ENCODE measurements around the gene GRM7.

Gene GRM7

DNA sequence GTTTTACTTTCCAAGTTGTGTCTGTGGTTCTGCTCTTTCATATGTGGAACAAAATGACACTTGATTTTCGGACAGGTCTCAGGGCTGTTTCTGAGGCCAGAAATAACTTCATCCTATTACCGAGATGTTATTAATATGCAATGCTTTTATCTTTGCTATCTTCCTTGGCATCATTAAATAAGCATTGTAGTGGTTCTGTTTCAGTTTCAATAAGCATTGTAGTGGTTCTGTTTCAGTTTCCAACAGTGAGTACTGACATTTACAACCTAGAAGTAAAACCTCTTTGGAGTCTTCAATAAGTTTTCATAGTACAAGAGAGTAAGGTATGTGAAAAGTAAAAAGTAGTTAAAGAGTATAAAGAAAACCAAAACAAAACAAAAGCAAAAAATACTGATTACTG, 746.2 kb downstream of the GRM7 start:
- no peak for DNase-seq

DNA sequence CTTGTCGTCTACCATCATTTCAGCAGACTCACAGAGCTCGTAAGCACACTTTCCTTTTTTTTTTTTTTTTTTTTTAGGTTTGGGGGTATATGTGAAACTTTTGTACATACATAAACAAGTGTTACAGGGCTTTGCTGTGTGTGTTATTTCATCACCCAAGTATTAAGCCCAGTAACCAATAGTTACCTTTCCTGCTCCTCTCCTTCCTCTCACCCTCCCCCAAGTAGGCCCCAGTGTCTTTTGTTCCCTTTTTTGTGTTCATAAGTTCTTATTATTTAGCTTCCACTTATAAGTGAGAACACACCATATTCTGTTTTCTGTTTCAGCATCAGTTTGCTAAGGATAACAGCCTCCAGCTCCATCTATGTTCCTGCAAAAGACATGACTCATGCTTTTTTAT, 746.8 kb downstream of the GRM7 start:
- DNase-seq, result no peak

DNA sequence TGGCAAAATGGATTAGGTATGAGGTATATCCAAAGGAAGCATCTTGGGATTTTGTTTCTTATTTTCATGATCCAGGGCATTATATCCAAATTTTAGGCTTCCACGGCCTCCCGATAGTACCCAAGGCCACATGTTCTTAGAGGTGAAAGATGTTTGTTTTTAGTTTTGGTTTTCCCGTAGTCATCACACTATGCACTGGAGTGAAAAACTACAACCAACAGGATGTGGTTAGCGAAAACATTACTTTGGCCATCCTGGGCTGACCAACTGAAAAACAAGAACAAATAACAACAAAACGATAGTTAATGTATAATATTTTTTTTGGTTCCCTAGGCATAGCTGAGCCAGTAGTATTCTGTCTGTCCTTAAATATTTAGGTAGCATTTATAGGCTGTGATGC, 749.7 kb downstream of the GRM7 start:
- DNase-seq, result no peak

- no peak for DNase-seq
Measured at GRCh38 chr3:7615043-7615442, 754.1 kb downstream of the GRM7 start.

DNA sequence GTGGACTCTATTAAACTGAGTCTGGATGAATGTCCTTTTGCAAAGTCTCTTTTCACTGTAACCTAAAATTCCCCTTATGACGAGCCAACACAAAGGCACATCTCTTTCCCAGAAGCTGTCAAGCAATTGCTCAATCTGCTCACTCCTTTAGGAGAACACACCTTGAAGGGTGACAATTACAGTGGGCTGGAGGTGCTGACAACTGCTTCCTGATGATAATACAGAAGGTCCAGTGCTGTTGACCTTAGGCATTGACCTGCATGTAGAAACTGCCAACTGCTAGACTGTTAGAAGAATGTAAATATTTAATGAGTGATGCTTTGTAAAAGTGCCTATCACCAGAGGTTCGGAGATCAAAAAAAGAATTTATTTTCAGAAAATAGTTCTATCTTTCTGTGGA, 757.7 kb downstream of the GRM7 start:
- DNase-seq, result no peak

- no peak for DNase-seq
Measured at GRCh38 chr3:7620401-7620800, 759.5 kb downstream of the GRM7 start.

- no peak for DNase-seq
Measured at GRCh38 chr3:7621046-7621630, 760.2 kb downstream of the GRM7 start.

- no peak for DNase-seq
Measured at GRCh38 chr3:7621651-7622050, 760.7 kb downstream of the GRM7 start.

- DNase-seq, result no peak
Measured at GRCh38 chr3:7625021-7625420, 764.1 kb downstream of the GRM7 start.

GRCh38 chr3:7630351-7630911, 769.5 kb downstream of the GRM7 start:
- peak; percentile 2 for DNase-seq

- DNase-seq, result peak; percentile 17
Measured at GRCh38 chr3:7630925-7631324, 770.0 kb downstream of the GRM7 start.

- no peak for DNase-seq
Measured at GRCh38 chr3:7632305-7632704, 771.4 kb downstream of the GRM7 start.

GRCh38 chr3:7637694-7638093, 776.8 kb downstream of the GRM7 start:
- DNase-seq, result no peak

- DNase-seq, result no peak
Measured at GRCh38 chr3:7638103-7638502, 777.2 kb downstream of the GRM7 start.

- no peak for DNase-seq
Measured at GRCh38 chr3:7640787-7641186, 779.9 kb downstream of the GRM7 start.

DNA sequence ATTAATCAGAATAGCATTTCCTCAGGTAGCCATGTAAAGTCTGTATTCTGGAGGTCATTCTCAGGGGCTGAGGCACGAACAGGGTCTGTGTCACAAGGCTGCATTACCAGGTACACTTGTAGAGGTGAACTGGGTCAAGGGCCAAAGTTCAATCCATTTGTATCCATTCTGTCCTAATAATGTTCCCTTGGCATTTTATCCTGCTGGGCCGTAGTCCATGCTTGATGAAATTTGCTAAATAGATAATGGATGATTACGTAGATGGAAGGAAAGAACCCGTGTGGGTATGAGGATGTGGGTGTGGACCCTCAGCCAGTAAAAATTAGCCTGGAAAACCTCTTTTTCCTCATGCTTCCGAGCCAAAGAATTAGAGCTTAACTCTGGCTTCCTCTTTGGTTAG, 785.9 kb downstream of the GRM7 start:
- no peak for DNase-seq

GRCh38 chr3:7650466-7650865, 789.6 kb downstream of the GRM7 start:
- no peak for DNase-seq

DNA sequence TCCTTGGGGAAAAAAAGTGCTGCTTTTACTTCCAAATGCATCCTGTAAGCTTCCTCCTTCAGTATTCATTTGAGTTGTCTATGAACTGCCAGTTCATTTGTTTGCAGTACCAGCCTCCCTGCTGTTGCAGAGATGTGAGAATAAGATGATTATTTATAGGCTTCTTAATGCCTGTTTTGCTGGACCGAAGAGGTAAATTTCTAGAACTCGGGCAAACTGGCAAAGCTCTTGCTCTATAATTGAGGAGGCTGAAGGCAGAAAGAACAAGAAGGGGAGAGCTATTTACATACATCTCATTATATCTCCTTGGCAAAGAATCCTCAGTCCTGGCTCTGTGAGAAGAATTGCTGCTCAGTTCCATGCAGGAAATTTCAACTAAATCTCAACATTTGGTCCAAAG, 790.4 kb downstream of the GRM7 start:
- DNase-seq, result no peak

DNA sequence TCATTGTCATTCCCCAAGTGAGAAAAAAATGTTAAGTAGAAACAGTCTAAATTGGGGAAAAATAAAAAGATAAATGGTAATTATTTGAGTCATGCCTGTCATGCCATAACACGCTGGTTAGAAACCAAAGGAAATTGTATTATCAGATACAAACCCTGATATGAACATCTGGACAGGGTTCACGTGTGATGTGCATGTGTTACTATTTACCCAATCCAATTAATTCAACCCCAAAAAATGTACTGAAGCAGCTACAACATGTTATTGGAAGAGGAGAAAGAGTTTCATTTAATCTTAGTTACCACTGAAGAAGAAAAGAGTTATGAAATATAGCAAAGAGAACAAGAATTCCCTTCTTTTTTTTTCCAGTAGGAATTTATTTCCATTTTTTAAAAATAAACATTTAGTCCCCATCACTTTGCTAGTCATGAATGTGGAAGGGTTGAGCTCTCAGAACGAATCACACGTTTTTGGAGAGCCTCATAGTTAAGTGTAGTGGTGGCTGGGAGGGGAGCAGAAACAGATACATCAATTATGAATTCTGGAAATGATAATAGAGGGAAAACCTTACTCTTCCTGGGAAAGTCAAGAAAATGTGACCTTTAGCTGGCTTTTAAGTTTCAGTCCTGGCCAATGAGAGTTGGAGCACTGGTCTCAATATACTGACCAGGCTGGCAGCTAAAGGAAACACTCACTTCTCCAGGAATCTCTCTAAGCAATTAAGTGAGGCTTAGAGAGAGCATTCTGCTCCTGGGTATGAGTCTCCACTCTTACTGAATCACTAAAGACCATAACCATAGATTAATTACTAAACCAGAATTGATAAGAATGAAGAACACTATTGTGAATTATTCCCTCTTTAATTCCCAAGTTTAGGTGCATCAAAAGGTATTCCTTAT, 796.5 kb downstream of the GRM7 start:
- no peak for DNase-seq

GRCh38 chr3:7658294-7658693, 797.4 kb downstream of the GRM7 start:
- no peak for DNase-seq

GRCh38 chr3:7659079-7659478, 798.2 kb downstream of the GRM7 start:
- no peak for DNase-seq

- DNase-seq, result no peak
Measured at GRCh38 chr3:7663771-7664170, 802.9 kb downstream of the GRM7 start.

DNA sequence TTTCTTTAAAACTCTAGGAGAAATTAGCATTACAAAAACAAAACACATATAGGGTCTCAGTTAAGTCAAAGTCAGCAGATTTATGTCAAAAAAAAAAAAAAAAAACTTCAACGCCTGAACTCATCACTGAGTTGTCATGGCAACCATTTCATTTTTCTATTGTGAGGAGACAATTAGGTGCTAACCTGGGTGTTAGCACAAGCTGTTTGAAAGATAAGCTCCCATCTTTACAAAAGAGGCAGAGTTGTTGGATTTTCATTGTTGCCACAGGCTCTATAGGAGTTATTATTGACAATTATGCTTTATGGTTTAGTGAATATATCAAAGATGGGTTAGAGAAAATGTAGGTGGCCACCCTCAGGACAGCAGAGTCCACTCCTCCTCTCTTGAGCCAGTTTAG, 806.9 kb downstream of the GRM7 start:
- no peak for DNase-seq

- DNase-seq, result no peak
Measured at GRCh38 chr3:7669641-7670040, 808.7 kb downstream of the GRM7 start.
